Measurements from ENCODE around the gene PFKFB1. TPM values are rescaled to one million over a fixed set of nuclear protein-coding genes. Genes with fewer than 3 reads are reported as not detected.
"Not testable (repeated sequence)": the region's sequence is repeated elsewhere in the genome, so short reads cannot be mapped to it uniquely, and the experiment has no call there.

PFKFB1 gene
- total RNA-seq, 2 donors from 2014 or later, result 0.23 to 1.0 TPM

- no peak overlapping the region for H3K4me3 ChIP-seq
- intact Hi-C loops (cut with DNase I), result no loop called here
- no peak for TF ChIP-seq POLR2A (IDR thresholded peaks at IDR 0.05)
- no peak for TF ChIP-seq POLR2AphosphoS5 (IDR thresholded peaks at IDR 0.05)
- no peak for TF ChIP-seq CTCF (IDR thresholded peaks at IDR 0.05)
- H3K27me3 ChIP-seq (replicated peaks; ENCODE audit: insufficient read depth), result no peaks in the 10 kb centered on the region
- H3K4me1 ChIP-seq (replicated peaks), result no peaks in the 10 kb centered on the region
- H3K27ac ChIP-seq, result no peak overlapping the region
- no peak for DNase-seq (ENCODE audit: low spot score)
- H3K9me3 ChIP-seq, result no peaks in the 10 kb centered on the region
- H3K36me3 ChIP-seq, result no peaks in the 10 kb centered on the region
These were observed 1.6 kb upstream of the PFKFB1 start for GRCh38 chrX:54995621-54996020.

GRCh38 chrX:54994668-54995351 is 822 bp upstream of the PFKFB1 start:
- no peak for TF ChIP-seq CTCF (IDR thresholded peaks at IDR 0.05)
- no peak for TF ChIP-seq POLR2AphosphoS5 (IDR thresholded peaks at IDR 0.05)
- TF ChIP-seq POLR2A (IDR thresholded peaks at IDR 0.05), result no peak
- no peaks in the 10 kb centered on the region for H3K9me3 ChIP-seq
- 77% methylated on average over 6 of the region's 6 CpGs for whole genome bisulfite sequencing
- H3K27me3 ChIP-seq (replicated peaks; ENCODE audit: insufficient read depth), result no peaks in the 10 kb centered on the region
- H3K4me1 ChIP-seq (replicated peaks), result no peaks in the 10 kb centered on the region
- no peak overlapping the region for H3K4me3 ChIP-seq
- no peak for DNase-seq (ENCODE audit: low spot score)
- no peaks in the 10 kb centered on the region for H3K36me3 ChIP-seq
- H3K27ac ChIP-seq, result no peak overlapping the region
- intact Hi-C loops (cut with DNase I), result no loop called here

GRCh38 chrX:54992911-54993622 is 921 bp downstream of the PFKFB1 start:
- DNase-seq (ENCODE audit: low spot score), result no peak
- no peaks in the 10 kb centered on the region for H3K27me3 ChIP-seq (replicated peaks; ENCODE audit: insufficient read depth)
- 100% methylated on average over 1 of the region's 1 CpG for WGBS
- H3K4me3 ChIP-seq, result no peak overlapping the region
- intact Hi-C loops (cut with DNase I), result no loop called here
- no peak overlapping the region for H3K27ac ChIP-seq
- no peaks in the 10 kb centered on the region for H3K36me3 ChIP-seq
- H3K9me3 ChIP-seq, result no peaks in the 10 kb centered on the region
- no peak for TF ChIP-seq POLR2A (IDR thresholded peaks at IDR 0.05)
- no peak for TF ChIP-seq POLR2AphosphoS5 (IDR thresholded peaks at IDR 0.05)
- TF ChIP-seq CTCF (IDR thresholded peaks at IDR 0.05), result no peak
- no peaks in the 10 kb centered on the region for H3K4me1 ChIP-seq (replicated peaks)

GRCh38 chrX:54991706-54992105 is 2.3 kb downstream of the PFKFB1 start:
- intact Hi-C loops (cut with DNase I), result no loop called here
- TF ChIP-seq CTCF (IDR thresholded peaks at IDR 0.05) (no peak), POLR2AphosphoS5 (IDR thresholded peaks at IDR 0.05) (no peak), POLR2A (IDR thresholded peaks at IDR 0.05) (no peak)
- Histone ChIP-seq H3K27me3 (replicated peaks; ENCODE audit: insufficient read depth) (no peaks in the 10 kb centered on the region), H3K4me1 (replicated peaks) (no peaks in the 10 kb centered on the region), H3K4me3 (no peak overlapping the region), H3K36me3 (no peaks in the 10 kb centered on the region), H3K27ac (no peak overlapping the region), H3K9me3 (no peaks in the 10 kb centered on the region)
- WGBS, result 95% methylated on average over 2 of the region's 2 CpGs
- DNase-seq (ENCODE audit: low spot score), result no peak

GRCh38 chrX:54983306-54983705 is 10.7 kb downstream of the PFKFB1 start:
- H3K27ac ChIP-seq; DNase-seq (ENCODE audit: low spot score); H3K4me1 ChIP-seq (replicated peaks); intact Hi-C loops (cut with DNase I); H3K36me3 ChIP-seq; H3K27me3 ChIP-seq (replicated peaks; ENCODE audit: insufficient read depth); H3K9me3 ChIP-seq; H3K4me3 ChIP-seq: not testable (repeated sequence)
- WGBS, result 95% methylated on average over 2 of the region's 2 CpGs
